ENCODE results near the gene AHRR. TPM values are rescaled to one million over a fixed set of nuclear protein-coding genes. Genes with fewer than 3 reads are reported as not detected.

The AHRR gene
- total RNA-seq, 1 donor from 2014 or later, result 10.5 TPM

DNA sequence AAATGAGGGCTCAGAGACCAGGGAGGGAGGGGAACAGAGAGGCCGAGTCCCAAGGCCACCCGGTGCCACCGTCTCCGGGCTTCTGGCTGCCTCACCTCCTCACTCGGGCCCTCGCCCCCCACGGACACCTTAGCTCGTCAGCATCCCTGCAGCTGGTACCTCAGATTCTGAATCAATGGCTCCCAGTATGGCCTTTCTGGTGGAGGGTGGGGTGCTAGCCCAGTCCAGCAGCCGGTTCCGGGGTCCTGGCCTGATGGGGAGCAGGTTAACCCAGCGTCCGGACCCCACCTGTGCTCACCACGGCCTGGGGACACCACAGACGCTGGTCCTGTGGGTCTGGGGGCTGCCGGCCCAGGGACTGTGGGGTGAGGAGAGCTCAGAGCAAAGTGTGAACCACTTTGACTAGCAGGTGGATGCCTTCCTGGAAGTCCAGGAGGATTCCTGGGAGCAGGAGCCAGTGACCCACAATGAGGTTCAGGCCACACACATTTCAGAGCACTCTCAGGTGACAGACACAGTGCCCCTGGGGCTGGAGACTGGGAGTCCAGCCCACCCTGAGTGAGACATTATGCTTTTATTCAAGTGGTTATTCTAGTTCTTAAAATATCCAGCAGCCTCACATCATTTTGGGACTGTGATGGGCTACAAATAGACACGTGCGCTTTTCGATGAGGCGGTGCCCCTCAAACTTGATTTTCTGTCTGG is 53.3 kb downstream of the AHRR start:
- DNase-seq (ENCODE audit: low read depth) (no peak), FAIRE-seq (no peak)
- H4K20me1 ChIP-seq (ENCODE audit: insufficient read depth, low read length), result no peaks in the 10 kb centered on the region
- H3K4me1 ChIP-seq (ENCODE audit: insufficient read depth, low read length), result peaks cover 46% of the 10 kb centered on the region
- H3K9ac ChIP-seq (ENCODE audit: low read length), result peak overlapping the region; percentile 85
- H3K27ac ChIP-seq (ENCODE audit: low read depth, low read length), result peak overlapping the region; percentile 81
- H3K27me3 ChIP-seq (ENCODE audit: insufficient read depth, low read length), result no peaks in the 10 kb centered on the region
- H3K36me3 ChIP-seq (ENCODE audit: insufficient read depth, low read length), result no peaks in the 10 kb centered on the region
- H3K9me3 ChIP-seq (ENCODE audit: insufficient read depth, low read depth, low read length), result no peaks in the 10 kb centered on the region
- H3K4me1 Mint-ChIP-seq (ENCODE audit: low read depth, unreplicated experiment), result peaks cover 38% of the 10 kb centered on the region
- no peaks in the 10 kb centered on the region for H3K9me3 Mint-ChIP-seq (ENCODE audit: unreplicated experiment)
- H3K4me3 ChIP-seq (ENCODE audit: insufficient read depth, low read depth, low read length), result no peak overlapping the region
- TF ChIP-seq EZH2 (IDR thresholded peaks at IDR 0.05; ENCODE audit: insufficient read depth, low read length), result no peak
- TF ChIP-seq, protein P1, sequence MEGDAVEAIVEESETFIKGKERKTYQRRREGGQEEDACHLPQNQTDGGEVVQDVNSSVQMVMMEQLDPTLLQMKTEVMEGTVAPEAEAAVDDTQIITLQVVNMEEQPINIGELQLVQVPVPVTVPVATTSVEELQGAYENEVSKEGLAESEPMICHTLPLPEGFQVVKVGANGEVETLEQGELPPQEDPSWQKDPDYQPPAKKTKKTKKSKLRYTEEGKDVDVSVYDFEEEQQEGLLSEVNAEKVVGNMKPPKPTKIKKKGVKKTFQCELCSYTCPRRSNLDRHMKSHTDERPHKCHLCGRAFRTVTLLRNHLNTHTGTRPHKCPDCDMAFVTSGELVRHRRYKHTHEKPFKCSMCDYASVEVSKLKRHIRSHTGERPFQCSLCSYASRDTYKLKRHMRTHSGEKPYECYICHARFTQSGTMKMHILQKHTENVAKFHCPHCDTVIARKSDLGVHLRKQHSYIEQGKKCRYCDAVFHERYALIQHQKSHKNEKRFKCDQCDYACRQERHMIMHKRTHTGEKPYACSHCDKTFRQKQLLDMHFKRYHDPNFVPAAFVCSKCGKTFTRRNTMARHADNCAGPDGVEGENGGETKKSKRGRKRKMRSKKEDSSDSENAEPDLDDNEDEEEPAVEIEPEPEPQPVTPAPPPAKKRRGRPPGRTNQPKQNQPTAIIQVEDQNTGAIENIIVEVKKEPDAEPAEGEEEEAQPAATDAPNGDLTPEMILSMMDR (IDR thresholded peaks at IDR 0.05; ENCODE audit: insufficient read depth, low read depth, low read length), result no peak
- no peak overlapping the region for H2AFZ ChIP-seq (ENCODE audit: low read depth, low read length)
- H3K4me3 Mint-ChIP-seq (ENCODE audit: unreplicated experiment), result peak overlapping the region; percentile 40
- H3K27me3 Mint-ChIP-seq (ENCODE audit: low read depth, unreplicated experiment), result peaks cover 5% of the 10 kb centered on the region
- H3K36me3 Mint-ChIP-seq (ENCODE audit: low read depth, unreplicated experiment), result peaks cover 4% of the 10 kb centered on the region
- H3K27ac Mint-ChIP-seq (ENCODE audit: unreplicated experiment), result peak overlapping the region; percentile 89
- H3K79me2 ChIP-seq (ENCODE audit: insufficient read depth, low read length), result peaks cover 15% of the 10 kb centered on the region
- H3K4me2 ChIP-seq (ENCODE audit: low read length), result peak overlapping the region; percentile 81

DNA sequence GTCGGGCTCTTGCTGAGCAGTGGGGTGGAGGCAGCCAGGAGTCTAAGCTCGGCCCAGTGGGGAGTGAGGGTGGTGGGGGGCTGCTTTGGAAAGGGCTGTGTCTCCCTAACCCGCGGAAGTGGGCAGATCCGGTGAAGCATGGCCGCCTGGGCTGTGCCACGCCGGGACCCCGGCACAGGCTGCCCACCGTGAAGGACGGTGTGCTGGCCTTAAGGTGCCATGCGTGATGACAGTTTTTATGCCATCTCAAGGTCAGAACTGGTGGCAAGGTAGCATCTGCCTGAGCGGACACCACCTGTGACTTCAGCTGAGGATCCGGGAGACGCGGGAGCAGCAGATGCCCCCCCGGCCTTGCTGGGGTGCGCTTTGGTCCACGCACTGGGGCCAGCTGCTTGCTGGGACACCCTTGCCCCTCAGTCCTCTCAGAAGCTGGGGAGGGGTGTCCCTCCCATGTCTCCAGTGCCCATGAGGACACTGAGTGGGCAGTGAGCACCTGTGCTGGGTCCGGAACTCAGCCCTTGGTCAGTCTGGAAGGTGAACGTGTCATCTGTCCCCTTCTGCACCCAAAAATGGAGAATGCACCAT is 53.9 kb downstream of the AHRR start:
- H3K4me1 Mint-ChIP-seq (ENCODE audit: low read depth, unreplicated experiment), result peaks cover 39% of the 10 kb centered on the region
- no peaks in the 10 kb centered on the region for H3K27me3 ChIP-seq (ENCODE audit: insufficient read depth, low read length)
- H3K4me2 ChIP-seq (ENCODE audit: low read length), result no peak overlapping the region
- H3K9ac ChIP-seq (ENCODE audit: low read length), result peak overlapping the region; percentile 85
- no peak for FAIRE-seq
- no peaks in the 10 kb centered on the region for H3K9me3 ChIP-seq (ENCODE audit: insufficient read depth, low read depth, low read length)
- H3K27ac Mint-ChIP-seq (ENCODE audit: unreplicated experiment), result peak overlapping the region; percentile 78
- H3K36me3 ChIP-seq (ENCODE audit: insufficient read depth, low read length), result no peaks in the 10 kb centered on the region
- H3K79me2 ChIP-seq (ENCODE audit: insufficient read depth, low read length), result peaks cover 13% of the 10 kb centered on the region
- H3K9me3 Mint-ChIP-seq (ENCODE audit: unreplicated experiment), result no peaks in the 10 kb centered on the region
- no peak for TF ChIP-seq EZH2 (IDR thresholded peaks at IDR 0.05; ENCODE audit: insufficient read depth, low read length)
- TF ChIP-seq, protein P1 (IDR thresholded peaks at IDR 0.05; ENCODE audit: insufficient read depth, low read depth, low read length), result no peak
- no peak overlapping the region for H3K4me3 ChIP-seq (ENCODE audit: insufficient read depth, low read depth, low read length)
- H3K36me3 Mint-ChIP-seq (ENCODE audit: low read depth, unreplicated experiment), result peaks cover 4% of the 10 kb centered on the region
- H3K27ac ChIP-seq (ENCODE audit: low read depth, low read length), result peak overlapping the region; percentile 81
- H3K27me3 Mint-ChIP-seq (ENCODE audit: low read depth, unreplicated experiment), result peaks cover 5% of the 10 kb centered on the region
- H3K4me1 ChIP-seq (ENCODE audit: insufficient read depth, low read length), result peaks cover 47% of the 10 kb centered on the region
- H3K4me3 Mint-ChIP-seq (ENCODE audit: unreplicated experiment), result no peak overlapping the region
- DNase-seq (ENCODE audit: low read depth), result no peak
- H4K20me1 ChIP-seq (ENCODE audit: insufficient read depth, low read length), result no peaks in the 10 kb centered on the region
- no peak overlapping the region for H2AFZ ChIP-seq (ENCODE audit: low read depth, low read length)
